HG03097 (cell line): ENCODE measurements around the gene IDH3B.
A peak's percentile ranks its signal among the peaks of the same experiment; 100 is the strongest.
"Not testable (repeated sequence)": the region's sequence is repeated elsewhere in the genome, so short reads cannot be mapped to it uniquely, and the experiment has no call there.

Experiments
- ATAC-seq: cut with Tn5 transposase; IDR thresholded peaks from one replicate; pipeline ENCODE4 v1.9.1; 2021; ENCODE audit not compliant: unreplicated experiment, low FRiP score

IDH3B gene

DNA sequence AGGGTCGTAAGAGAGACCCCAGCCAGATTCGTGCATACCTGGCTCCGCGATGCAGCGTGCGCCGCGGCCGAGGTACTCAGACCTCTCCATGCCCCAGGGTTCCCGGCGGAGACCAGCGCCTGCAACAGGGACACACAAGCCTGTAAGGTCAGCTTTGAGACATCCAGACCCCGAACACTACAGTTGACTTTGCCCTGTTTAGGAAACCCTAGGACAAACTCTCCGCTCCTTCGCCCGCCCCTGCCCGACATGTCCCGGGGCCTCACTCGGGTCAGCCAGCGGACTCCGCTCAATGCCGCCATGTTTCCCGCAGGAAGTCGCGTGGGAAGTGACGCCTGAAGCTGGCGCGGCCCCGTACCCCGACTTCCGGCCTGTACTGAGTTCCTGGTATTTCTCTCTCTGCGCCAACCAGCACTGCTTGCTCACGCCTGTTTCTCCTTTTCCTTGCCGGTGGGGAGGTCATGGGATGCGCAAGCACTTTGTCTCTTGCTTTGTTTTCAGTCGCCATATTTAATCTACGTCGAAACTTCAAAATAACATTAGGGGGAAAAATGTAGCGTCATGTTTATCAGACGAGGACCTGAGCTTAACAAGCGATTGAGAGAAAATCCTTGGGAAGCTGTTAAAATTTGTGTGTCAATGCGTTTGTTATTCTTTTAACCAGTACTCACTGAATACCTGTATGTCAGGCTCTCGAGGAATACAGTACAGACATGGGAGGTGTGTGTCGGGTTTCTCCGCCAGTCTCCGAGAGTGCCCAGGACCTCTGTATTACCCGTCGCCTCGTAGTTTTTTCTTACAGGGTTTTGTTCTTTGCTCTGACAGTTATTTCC is at the start of gene IDH3B:
IDH3B (minus strand) TSS at position 330 of the 833 bp plus-strand sequence; CDS start at position 302, 28 bp downstream.
- ATAC-seq, result peak; percentile 68

DNA sequence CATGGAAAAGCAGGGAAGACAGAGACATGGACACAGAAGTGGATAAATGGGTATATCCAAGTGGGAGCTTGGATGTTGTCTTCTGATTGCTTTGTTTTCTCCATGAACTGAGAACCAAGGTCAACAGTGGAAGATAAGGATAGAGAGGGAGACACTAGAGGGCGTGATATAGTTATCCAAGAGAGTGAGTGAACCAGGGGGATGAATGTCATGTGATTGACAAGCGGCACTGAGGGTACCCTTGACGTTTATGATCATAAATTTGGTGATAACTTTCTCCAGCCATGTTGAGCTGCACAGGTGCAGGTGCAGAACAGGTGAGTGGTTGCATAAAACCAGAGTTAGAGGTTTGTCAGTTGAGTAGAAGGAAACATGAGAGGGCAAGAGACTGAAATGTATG is 49.3 kb upstream of the IDH3B start:
- ATAC-seq, result no peak

DNA sequence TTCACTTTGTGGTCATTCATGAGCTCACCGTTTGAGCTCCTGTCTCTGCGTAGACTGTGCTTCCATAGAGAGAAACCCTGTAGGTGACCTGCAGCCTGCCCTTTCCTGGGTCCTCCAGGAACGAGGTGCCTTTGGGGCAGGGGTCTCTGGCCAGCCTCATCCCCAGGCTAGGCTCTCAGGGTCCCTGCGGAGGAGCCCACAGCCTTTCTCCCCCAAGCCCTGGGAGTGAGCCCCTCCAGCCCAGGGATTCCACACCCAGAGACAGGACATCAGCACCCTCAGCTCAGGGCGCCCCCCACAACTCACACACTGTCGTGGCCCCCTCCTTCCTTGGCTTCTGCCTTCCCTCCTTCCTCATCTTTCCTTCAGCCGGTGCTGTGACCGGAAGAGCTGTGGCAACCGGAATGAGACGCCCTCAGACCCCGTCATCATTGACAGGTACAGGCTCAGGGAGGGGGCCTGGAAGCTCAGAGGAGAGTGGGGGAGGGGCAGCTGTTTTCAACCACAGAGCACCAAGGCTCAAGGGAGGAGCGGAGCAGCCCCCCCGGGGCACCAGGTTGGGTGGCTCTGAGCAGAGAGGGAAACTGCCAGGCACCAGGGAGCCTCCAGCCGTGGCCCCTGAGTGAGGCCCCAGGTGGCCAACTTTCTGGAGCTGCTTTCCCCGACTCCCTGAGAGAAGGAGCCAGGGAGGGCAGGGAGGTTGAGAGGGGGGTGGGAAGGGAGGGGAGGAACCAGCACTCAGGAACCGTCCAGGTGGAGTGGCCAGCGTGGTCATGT is 45.4 kb upstream of the IDH3B start:
- ATAC-seq, result no peak

DNA sequence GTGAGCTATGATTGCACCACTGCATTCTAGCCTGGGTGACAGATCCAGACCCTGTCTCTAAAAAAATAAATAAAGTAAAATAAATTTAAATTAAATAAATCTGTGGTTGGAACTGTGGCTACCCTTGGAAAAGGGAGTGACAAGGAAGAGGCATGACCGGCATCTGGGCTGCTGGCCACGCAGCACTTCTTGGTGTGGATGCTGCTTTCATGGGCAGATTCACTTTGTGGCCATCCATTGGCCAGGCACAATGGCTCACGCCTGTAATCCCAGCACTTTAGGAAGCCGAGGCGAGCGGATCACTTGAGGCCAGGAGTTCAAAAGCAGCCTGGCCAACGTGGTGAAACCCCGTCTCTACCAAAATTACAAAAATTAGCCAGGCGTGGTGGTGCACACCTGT is 44.6 kb upstream of the IDH3B start:
- ATAC-seq, result no peak

DNA sequence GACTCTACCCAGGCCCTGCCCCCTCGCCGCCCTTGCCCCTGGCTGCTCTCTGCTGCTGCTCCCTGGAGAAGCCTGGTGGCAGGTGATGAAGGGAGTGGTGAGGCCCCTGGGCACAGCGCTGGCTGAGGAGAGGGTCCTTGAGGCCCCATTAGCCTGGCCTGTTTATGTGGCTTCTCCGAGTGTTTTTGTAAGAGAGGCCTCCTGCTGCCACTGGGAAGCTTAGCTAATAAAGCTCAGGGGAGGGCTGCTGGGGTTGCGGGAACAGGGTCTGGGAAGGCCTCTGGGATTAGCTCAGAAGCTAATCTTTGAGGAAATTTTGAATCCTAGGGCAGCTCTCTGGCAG is 44.0 kb upstream of the IDH3B start:
- no peak for ATAC-seq

DNA sequence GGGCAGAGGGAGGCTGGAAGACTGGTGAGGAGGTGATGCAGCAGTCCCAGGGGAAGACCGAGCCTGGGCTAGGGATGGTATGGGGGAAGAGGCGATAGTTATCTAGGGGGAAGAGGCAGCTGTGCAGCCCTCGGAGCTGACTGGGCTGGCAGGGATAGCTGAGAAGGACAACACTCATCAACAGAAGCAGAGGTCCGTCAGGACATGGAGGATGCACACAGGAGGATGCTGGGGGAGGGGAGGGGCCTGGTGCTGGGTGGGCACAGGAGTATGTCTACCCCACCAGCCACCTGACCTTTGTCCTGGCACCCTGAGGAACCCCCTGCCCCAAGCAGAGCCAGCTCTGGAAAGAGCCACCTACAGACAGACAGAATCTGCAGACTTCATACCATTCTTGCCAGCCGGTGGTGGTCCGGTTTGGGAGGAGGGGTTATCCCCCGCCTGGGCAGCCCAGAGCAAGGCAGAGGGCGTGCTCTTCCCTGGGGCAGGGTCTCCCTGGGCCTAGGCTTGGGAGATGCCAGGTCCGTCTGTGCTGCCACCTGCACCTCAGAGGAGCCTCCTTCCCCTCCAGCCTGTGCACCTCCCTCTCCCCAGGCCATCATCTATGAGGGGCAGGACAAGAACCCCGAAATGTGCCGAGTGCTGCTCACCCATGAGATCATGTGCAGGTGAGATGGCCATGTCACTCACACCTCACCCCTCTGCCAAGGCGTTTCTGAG is 43.5 kb upstream of the IDH3B start:
- no peak for ATAC-seq

DNA sequence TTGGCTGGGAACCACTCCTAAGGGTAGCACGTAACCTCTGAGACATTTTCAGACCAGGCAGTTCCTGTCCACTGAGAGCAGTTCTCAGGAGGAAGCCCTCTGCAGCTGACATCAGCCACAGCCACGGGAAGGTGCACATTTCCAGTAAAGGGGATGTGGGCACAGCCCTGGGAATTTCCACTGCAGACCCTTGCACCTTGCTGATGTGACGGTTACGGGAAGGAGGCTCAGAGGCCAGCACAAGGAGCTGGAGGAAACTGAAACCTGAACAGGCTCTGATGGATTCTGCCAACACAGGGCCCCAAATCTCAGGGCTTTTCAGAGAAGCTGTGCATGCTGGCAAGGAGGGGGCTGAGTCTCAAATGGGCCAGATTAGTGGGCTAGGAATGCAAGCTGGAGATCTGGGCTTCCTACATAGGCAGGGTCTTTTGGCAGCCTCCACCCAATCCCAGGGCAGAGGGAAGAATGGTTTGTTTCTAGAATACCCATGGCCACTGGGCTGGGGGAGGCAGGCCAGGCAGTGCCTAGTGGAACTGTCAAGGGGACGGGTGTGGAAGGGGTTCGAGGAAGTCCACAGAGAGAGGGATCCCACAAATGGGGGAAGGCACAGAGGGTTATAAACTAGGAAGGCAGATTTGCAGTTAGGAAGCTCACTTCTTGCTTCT is 42.8 kb upstream of the IDH3B start:
- no peak for ATAC-seq

DNA sequence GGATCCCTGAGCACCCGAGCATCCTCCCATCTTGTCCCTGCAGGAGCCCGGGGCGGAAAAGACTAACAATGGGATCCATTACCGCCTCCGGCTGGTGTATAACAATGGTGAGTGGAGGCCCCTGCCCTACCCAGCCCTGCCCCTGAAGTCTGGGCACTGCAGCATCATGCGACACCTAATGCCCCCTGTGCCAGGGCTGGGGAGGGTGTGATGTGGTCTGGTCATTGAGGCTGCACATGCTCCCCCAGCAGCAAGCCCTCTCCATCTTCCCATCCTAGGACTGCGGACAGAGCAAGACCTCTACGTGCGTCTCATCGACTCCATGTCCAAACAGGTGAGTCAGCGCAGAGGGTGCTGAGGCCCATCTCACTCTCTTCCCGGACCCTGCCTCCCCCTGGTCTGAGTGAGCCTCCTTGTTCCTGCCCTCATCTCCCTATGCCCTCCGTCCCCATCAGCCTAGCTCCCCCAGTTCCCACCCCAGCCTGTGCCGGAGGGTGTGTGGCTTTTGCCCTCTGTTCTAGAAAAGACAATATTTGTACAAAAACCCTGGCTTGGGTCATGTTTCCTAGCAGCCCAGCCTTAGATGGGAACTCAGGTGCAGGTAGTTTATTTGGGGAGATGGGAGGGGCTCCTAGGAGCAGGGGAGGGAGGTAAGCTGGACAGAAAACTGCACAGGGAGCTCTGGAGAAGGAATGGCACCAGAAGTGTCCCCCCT is 42.1 kb upstream of the IDH3B start:
- ATAC-seq, result no peak

DNA sequence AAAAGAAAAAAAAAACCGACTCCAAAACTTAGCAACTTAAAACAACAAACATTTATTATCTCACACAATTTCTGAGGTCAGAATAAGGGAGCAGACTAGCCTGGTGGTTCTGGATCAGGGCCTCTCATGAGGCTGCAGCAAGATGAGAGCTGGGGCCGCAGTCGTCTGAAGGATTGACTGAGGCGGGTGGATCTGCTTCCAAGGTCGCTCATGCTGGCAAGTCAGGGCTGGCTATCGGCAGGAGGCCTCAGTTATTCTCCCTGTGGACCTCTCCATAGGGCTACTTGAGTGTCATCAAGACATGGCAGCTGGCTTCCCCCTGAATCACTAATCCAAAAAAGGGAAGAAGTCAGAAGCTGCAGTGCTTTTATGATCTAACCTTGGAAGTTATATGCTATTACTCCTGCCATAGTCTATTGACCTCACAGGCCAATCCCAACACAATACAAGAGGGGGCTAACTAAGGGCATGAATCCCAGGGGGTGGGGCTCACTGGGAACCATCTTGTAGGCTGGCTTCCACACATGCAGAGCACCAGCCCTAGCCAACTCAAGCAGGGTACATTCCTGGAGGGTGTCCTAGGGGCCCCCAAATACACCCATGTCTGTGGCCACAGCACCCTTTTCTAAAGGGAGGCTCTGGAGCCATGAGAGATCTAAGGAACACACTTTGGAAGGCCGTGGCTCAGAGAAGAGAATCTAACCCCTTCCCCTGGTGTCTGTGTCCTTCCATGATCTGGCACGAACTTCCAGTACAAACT is 39.9 kb upstream of the IDH3B start:
- no peak for ATAC-seq

DNA sequence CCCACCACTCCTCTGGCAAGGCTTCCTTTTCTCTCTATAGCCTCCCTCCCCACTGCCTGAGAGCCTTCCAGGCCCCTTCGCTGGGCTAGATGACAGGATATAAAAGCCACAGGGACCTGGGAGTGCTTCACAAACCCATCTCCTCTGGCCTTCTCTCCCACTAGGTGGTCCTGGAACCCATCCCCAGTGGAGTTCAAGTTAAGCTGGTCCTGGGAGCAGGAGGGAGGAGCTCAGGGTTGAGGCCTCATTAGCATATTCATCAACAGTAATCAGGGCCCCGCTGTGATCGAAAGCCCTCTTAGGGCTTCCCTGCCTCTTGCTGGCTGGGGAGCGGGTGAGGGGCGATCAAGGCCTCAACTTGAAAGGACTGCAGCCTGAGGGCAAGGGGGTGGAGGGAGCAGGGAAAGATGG is 37.7 kb upstream of the IDH3B start:
- ATAC-seq, result no peak

DNA sequence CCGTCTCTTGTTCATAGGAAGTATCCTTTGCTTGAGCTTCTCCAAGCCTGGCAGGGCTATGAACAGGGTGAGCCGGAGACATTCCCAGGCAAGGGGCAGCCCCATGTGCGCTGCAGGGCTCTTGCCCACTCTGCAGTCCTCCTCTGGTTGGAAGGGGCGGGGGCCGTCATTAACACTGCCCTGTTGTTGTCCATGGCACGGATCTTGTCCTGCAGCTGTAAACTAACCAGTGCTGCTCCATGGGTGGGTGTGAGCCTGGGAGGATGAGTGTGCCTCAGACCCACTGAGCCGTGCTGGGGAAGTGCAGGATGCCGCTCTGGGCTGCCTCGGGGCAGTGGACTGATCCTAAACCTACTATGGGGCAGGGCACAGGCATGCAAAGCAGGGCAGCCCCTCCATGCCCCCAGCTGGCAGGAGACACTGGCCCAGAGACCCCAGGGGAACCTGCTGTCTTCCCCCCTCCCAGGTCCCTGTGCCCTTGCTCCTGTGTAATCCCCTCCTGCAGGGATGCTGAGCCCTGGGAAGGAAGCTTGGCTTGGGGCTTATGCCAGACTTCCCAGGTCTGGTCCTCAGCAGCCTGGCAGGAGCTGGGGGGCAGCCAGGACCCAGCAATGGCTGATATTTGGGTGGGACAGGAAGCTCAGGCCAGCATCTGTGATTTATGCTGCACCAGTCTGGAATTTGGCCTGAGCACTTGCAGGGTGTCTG is 37.1 kb upstream of the IDH3B start:
- no peak for ATAC-seq

DNA sequence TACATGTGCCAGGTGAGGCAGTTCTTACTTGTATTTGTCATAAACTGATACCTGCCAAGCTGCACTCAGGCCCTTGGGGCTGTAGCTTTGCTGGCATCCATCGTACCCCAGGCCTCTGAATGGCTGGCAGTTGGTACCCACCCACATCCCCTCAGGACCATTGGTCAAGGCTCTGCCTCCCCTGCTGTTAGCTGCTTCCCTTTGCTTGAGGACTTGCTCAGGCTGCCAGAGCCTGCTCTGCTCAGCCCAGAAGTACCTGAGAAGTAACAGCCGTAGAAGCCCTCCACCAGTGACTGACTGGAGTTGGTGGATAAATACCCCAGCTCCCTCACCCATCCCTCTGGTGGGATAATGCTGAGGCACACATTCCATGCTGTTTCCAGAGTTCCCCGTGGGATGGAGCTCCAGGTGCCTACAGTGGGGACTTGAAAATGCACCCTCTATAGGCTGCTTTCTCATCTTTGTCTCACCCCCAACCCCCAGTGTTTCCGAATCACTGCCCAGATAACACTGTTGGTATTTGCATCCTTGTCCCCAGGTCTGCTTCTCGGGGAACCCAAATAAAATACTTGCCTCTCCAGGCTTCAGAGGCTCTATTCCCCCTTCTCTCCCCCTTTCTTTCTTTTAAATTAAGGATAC is 35.9 kb upstream of the IDH3B start:
- ATAC-seq, result no peak

DNA sequence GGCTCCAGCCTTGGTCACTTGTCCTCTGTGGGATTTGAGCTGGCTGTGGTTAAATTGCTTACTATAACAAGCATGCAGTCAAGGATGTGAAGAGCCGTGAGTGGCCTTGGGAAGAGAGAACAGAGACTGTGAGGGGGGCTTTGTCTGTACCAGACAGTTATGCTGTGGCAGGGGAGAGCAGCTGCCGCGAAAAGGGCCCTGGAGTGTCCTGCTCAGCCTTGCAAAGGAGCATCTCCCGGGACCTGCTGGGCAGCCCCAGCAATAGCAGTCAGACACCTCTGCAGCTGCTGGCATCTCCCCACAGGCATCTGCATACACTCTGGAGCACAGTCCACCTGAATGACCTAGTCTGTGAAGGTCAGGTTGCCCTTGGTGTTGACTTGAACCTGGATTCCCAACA is 34.9 kb upstream of the IDH3B start:
- ATAC-seq, result no peak

DNA sequence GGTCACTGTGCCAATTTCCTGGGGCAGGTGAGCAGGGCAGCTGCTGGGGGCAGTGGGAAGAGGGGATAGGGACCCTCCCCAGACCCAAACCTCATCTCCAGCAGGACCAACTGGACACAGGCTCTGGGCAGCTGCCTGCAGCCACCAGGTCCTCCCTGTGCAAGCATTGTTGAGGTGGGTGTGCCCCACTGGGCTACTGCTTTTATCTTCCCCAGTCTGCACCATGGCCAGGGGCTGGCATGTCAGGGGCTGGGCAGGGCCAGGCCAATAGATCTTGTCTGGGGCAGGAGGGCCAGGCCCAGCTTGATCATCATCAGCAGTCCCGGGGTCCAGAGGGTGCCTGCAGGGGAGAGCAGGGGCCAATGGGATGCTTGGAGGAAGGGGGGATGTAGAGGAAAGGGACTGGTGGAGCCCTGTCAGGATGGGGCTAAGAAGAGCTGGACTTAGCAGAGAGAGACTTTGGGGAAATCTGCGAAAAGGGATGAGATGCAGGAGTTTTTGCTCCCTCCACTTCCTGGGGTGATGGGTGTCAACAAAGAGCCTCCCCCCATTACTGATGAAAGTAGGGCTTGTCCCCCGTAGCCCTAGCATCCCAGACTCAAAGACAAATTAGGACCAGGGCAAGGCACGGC is 34.3 kb upstream of the IDH3B start:
- ATAC-seq, result no peak

DNA sequence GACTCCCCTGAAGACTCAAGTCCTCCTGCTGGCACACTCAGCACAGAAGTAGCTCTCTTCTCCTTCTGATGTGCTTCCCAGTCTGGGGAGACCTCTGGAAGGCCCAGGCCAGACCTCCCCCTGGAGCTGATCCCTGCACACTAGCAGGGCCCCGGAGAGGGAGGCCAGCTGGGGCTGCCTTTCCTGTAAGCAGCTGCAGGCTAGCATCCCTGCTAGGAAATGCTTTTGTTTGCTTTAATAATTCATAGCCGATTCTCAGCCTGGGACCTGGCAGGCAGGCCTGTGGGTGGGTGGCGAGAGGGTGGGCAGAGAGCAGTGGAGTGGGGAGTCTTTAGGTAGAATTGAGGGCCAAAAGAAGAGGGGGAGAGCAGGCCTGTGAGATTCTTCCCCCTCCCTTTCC is 33.8 kb upstream of the IDH3B start:
- ATAC-seq, result no peak

DNA sequence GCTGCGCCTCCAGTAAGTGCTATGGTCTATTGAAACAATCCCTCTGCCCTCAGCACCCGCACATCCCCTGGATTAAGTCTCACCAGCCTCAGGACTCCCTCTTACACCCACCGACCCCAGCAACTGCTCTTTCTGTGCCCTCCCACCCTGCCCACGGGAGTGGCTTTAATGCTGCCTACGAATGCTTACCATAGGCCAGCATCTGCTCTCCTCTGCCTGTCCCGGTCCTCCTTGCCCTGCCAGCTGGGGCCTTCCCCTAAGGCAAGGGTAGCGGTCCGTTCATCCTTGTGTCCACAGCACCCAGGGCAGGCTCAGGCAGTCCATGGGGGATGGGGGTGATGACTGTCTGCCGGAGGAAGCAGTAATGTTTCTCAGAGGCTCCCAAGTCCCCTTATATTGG is 32.6 kb upstream of the IDH3B start:
- no peak for ATAC-seq

DNA sequence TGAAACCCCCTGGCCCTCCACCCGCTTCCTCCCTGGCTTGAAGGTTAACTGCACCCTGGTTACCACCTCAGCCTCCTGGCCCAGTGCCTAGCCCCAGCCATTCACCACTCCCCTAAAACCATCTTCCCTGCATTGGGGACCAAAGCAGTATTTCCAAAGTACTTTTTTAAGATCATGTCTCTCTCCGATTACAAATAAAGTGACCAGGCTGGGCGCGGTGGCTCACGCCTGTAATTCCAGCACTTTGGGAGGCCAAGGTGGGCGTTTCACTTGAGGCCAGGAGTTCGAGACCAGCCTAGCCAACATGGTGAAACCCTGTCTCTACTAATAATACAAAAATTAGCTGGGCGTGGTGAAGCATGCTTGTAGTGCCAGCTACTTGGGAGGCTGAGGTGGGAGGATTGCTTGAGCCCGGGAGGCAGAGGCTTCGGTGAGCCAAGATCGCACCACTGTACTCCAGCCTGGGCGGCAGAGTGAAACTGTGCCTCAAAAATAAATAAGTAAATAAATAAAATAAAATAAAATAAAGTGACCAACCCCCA is 32.0 kb upstream of the IDH3B start:
- not testable (repeated sequence) for ATAC-seq
